CD14-positive monocyte (primary cell): ENCODE results near the gene SMYD4. TPM values are rescaled to one million over a fixed set of nuclear protein-coding genes. Genes with fewer than 3 reads are reported as not detected.
"Not testable (repeated sequence)": the region's sequence is repeated elsewhere in the genome, so short reads cannot be mapped to it uniquely, and the experiment has no call there.

Source experiments
- DNase-seq, 3 donors: peaks; one replicate each; pipeline ENCODE4 v3.0.0-alpha.2; 2011 to 2022
- H2AFZ ChIP-seq: 2 replicates; pipeline ENCODE4 v1.6.0; 2012; ENCODE audit warnings: mild to moderate bottlenecking, low read depth, low read length, inconsistent platforms; ENCODE audit not compliant: insufficient read depth, poor library complexity, severe bottlenecking
- H3K27ac ChIP-seq, 2 donors: 1 replicate in 1 of 2; 2 replicates in 1 of 2; pipeline ENCODE4 v1.5.1; 2012 to 2013; ENCODE audit warnings: low read length in 2 of 2, control low read depth in 1 of 2, inconsistent platforms in 1 of 2, low read depth in 1 of 2, mild to moderate bottlenecking in 1 of 2
- H3K27me3 ChIP-seq, 2 donors: one replicate each; pipeline versions ENCODE4 v1.6.0 to v1.6.1; 2011 to 2013; ENCODE audit warnings: low read length in 2 of 2; ENCODE audit not compliant: control insufficient read depth in 2 of 2, insufficient read depth in 2 of 2
- H3K36me3 ChIP-seq, 2 donors: replicated peaks in 1 of 2; 1 replicate in 1 of 2; 2 replicates in 1 of 2; pipeline versions ENCODE4 v1.5.1 to v1.6.1; 2012 to 2013; ENCODE audit warnings: low read length in 2 of 2, control low read depth in 1 of 2, inconsistent platforms in 1 of 2, mild to moderate bottlenecking in 1 of 2; ENCODE audit not compliant: insufficient read depth in 2 of 2, control insufficient read depth in 1 of 2
- H3K4me1 ChIP-seq, 2 donors: 1 replicate in 1 of 2; 2 replicates in 1 of 2; pipeline versions ENCODE4 v1.5.1 to v1.6.1; 2012 to 2013; ENCODE audit warnings: low read length in 2 of 2, control low read depth in 1 of 2, inconsistent platforms in 1 of 2, mild to moderate bottlenecking in 1 of 2, moderate library complexity in 1 of 2; ENCODE audit not compliant: insufficient read depth in 2 of 2, control insufficient read depth in 1 of 2
- H3K4me2 ChIP-seq: replicated peaks from 2 replicates; pipeline ENCODE3; 2012; ENCODE audit warnings: low read length, moderate library complexity, mild to moderate bottlenecking; ENCODE audit not compliant: poor library complexity, severe bottlenecking; ENCODE audit errors: extremely low read depth
- H3K4me3 ChIP-seq, 3 experiments: fragments of 200-600 bp in 1 of 3; sonication (generic) in 1 of 3; replicated peaks in 1 of 3; 1 replicate in 2 of 3; 2 replicates in 1 of 3; pipeline ENCODE4 v1.5.1; 2011 to 2013; ENCODE audit warnings: low read length in 3 of 3, mild to moderate bottlenecking in 3 of 3, control low read depth in 2 of 3, low read depth in 2 of 3, inconsistent platforms in 1 of 3, moderate library complexity in 1 of 3
- H3K79me2 ChIP-seq: 2 replicates; pipeline ENCODE4 v1.6.0; 2012; ENCODE audit warnings: mild to moderate bottlenecking, control low read depth, inconsistent platforms, low read length, moderate library complexity; ENCODE audit not compliant: insufficient read depth
- H3K9ac ChIP-seq: 2 replicates; pipeline ENCODE4 v1.6.0; 2017; ENCODE audit warnings: low read length, mild to moderate bottlenecking; ENCODE audit not compliant: insufficient read depth, poor library complexity, severe bottlenecking
- H3K9me3 ChIP-seq, 2 donors: replicated peaks in 1 of 2; 1 replicate in 1 of 2; 2 replicates in 1 of 2; pipeline versions ENCODE4 v1.5.1 to v1.6.1; 2012 to 2013; ENCODE audit warnings: low read length in 2 of 2, control low read depth in 1 of 2; ENCODE audit not compliant: control insufficient read depth in 1 of 2, insufficient read depth in 1 of 2
- H4K20me1 ChIP-seq: 2 replicates; pipeline ENCODE4 v1.6.0; 2012; ENCODE audit warnings: mild to moderate bottlenecking, low read length, control low read depth, moderate library complexity; ENCODE audit not compliant: insufficient read depth
- H3K27ac Mint-ChIP-seq, 7 donors: one replicate each; pipeline ENCODE4 v1.8.0; 2020; ENCODE audit warnings: mild to moderate bottlenecking in 7 of 7, mixed read lengths in 7 of 7, moderate library complexity in 6 of 7, inconsistent platforms in 2 of 7
- H3K27me3 Mint-ChIP-seq, 3 donors: one replicate each; pipeline ENCODE4 v1.8.0; 2021 to 2022; ENCODE audit warnings: low read depth in 3 of 3, mild to moderate bottlenecking in 3 of 3, mixed read lengths in 3 of 3, moderate library complexity in 3 of 3, inconsistent platforms in 1 of 3
- H3K36me3 Mint-ChIP-seq, 2 donors: one replicate each; pipeline ENCODE4 v1.8.0; 2020; ENCODE audit warnings: mixed read lengths in 2 of 2, inconsistent platforms in 1 of 2, mild to moderate bottlenecking in 1 of 2
- H3K4me1 Mint-ChIP-seq: one replicate; pipeline ENCODE4 v1.8.0; 2020; ENCODE audit warnings: mild to moderate bottlenecking, mixed read lengths
- H3K4me3 Mint-ChIP-seq, 2 donors: one replicate each; pipeline ENCODE4 v1.8.0; 2020; ENCODE audit warnings: mild to moderate bottlenecking in 2 of 2, mixed read lengths in 2 of 2, moderate library complexity in 1 of 2
- H3K9me3 Mint-ChIP-seq, 7 donors: one replicate each; pipeline ENCODE4 v1.8.0; 2020 to 2022; ENCODE audit warnings: mixed read lengths in 7 of 7, mild to moderate bottlenecking in 6 of 7, moderate library complexity in 6 of 7, inconsistent platforms in 2 of 7
- CTCF ChIP-seq: fragments of 200-600 bp; IDR thresholded peaks from one replicate; pipeline ENCODE4 v1.8.0; 2022; ENCODE audit warnings: antibody characterized with exemption, mild to moderate bottlenecking
- WGBS: methylation state at CpG from one replicate; pipeline ENCODE4 v1.1.5; 2013; ENCODE audit warnings: missing lambda C conversion rate; ENCODE audit not compliant: insufficient coverage; 5-methylcytosine and 5-hydroxymethylcytosine counted together
- intact Hi-C, 2 donors: fragments of 100-400 bp; cut with micrococcal nuclease; formaldehyde crosslinking; loops; one replicate each; pipeline versions ENCODE4 v1.15.0 to v1.15.1; 2023
- polyA plus RNA-seq, 3 donors: library from polyadenylated mRNA; depleted of rRNA in 1 of 3; unstranded in 2 of 3; stranded (reverse) in 1 of 3; fragments of 300-500 nt in 2 of 3; fragments of >200 nt in 1 of 3; fragmentation: Illumina TruSeq in 2 of 3; gene quantifications; 1 replicate in 2 of 3; 2 replicates in 1 of 3; pipeline ENCODE4 v1.2.3, GENCODE V29; 2012 to 2021

Gene SMYD4
- polyA plus RNA-seq, 3 donors, result 3.2 to 7.6 (median 6.1) TPM

DNA sequence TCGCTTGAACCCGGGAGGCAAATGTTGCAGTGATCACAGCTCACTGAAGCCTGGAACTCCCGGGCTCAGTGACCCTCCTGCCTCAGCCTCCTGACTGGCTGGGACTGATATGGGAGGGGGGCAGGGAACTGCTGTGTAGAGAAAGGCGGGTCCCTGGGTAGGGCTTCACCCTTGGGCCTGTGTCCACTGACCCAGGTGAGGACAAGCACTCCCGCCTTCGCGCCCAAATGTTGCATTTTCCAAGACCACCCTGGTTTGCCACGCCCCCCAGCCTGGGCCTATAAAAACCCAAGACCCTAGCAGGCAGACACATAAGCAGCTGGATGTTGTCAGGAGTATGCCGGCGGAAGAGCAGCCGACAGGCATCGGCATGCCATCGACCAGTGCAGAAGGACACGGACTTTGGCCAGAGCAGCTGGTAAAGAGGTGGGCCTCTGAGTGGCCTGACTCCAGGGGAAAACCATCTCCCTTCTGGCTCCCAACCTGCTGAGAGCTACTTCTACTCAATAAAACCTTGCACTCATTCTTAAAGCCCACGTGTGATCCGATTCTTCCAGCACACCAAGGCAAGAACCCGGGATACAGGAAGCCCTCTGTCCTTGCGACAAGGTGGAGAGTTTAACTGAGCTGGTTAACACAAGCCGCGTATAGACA is 19.1 kb downstream of the SMYD4 start:
- no peak overlapping the region for H3K27ac ChIP-seq
- TF ChIP-seq CTCF, result no peak
- WGBS, result 97% methylated on average over 13 of the region's 20 CpGs
- DNase-seq, result no peak
- Mint-ChIP-seq H3K4me1 (no peaks in the 10 kb centered on the region), H3K27ac (peak overlapping the region in 3 of 7 donors; percentile 16 to 61 (median 37)), H3K4me3 (no peak overlapping the region), H3K9me3 (no peaks in the 10 kb centered on the region), H3K36me3 (peaks cover 37 to 56% of the 10 kb centered on the region in 2 donors), H3K27me3 (no peaks in the 10 kb centered on the region)
- no peak overlapping the region for H3K4me3 ChIP-seq
- no peaks in the 10 kb centered on the region for H3K27me3 ChIP-seq
- H3K4me1 ChIP-seq, result no peaks in the 10 kb centered on the region
- H3K79me2 ChIP-seq, result no peaks in the 10 kb centered on the region
- H3K9ac ChIP-seq, result no peak overlapping the region
- H3K4me2 ChIP-seq, result no peak overlapping the region
- H3K9me3 ChIP-seq, result no peaks in the 10 kb centered on the region
- no peak overlapping the region for H2AFZ ChIP-seq
- no peaks in the 10 kb centered on the region for H4K20me1 ChIP-seq
- peaks cover 11 to 27% of the 10 kb centered on the region in 2 donors for H3K36me3 ChIP-seq
- intact Hi-C loops, result no loop called here

- H3K36me3 ChIP-seq, result peaks cover 11 to 32% of the 10 kb centered on the region in 2 donors
- Mint-ChIP-seq H3K27ac (peak overlapping the region in 1 of 7 donors; percentile 68), H3K36me3 (peaks cover 40 to 58% of the 10 kb centered on the region in 2 donors)
- H3K4me1 ChIP-seq, H3K79me2 ChIP-seq, H3K4me2 ChIP-seq, H3K9me3 Mint-ChIP-seq, H3K27me3 Mint-ChIP-seq, H3K4me1 Mint-ChIP-seq, H3K4me3 ChIP-seq, H3K9ac ChIP-seq, H4K20me1 ChIP-seq, H3K9me3 ChIP-seq, H3K27ac ChIP-seq, DNase-seq, H2AFZ ChIP-seq, H3K4me3 Mint-ChIP-seq, intact Hi-C loops, H3K27me3 ChIP-seq: not testable (repeated sequence)
- 100% methylated on average over 4 of the region's 8 CpGs for WGBS
These were observed 19.9 kb downstream of the SMYD4 start for GRCh38 chr17:1809815-1810214.
